OCI-LY1 (cell line): Measurements from ENCODE around the gene TTC8.

Experiments
- H2AFZ ChIP-seq: fragments of 200-600 bp; sonication (generic), shearing (Covaris generic); 2 replicates; pipeline ENCODE4 v1.6.0; 2014; ENCODE audit warnings: antibody characterized with exemption, mild to moderate bottlenecking, low read length
- H3F3A ChIP-seq: fragments of 200-600 bp; sonication (generic), shearing (Covaris generic); 2 replicates; pipeline ENCODE4 v1.6.0; 2014; ENCODE audit warnings: mild to moderate bottlenecking, antibody characterized with exemption, low read length, moderate library complexity; ENCODE audit not compliant: insufficient read depth
- H3K27ac ChIP-seq: fragments of 200-600 bp; sonication (generic); 2 replicates; pipeline ENCODE4 v1.5.1; 2014; ENCODE audit warnings: low read length, mixed run types, mild to moderate bottlenecking, low read depth; ENCODE audit not compliant: poor library complexity, severe bottlenecking
- H3K27me3 ChIP-seq: fragments of 200-600 bp; sonication (generic); 2 replicates; pipeline ENCODE4 v1.6.0; 2014; ENCODE audit warnings: antibody characterized with exemption, mild to moderate bottlenecking, low read length, moderate library complexity; ENCODE audit not compliant: insufficient read depth
- H3K36me3 ChIP-seq: fragments of 200-600 bp; sonication (generic); 2 replicates; pipeline ENCODE4 v1.6.1; 2014; ENCODE audit warnings: mild to moderate bottlenecking, antibody characterized with exemption, low read length, moderate library complexity, mixed read lengths; ENCODE audit not compliant: insufficient read depth
- H3K4me1 ChIP-seq: fragments of 200-600 bp; sonication (generic); 2 replicates; pipeline ENCODE4 v1.5.1; 2014; ENCODE audit warnings: mild to moderate bottlenecking, low read length, moderate library complexity; ENCODE audit not compliant: insufficient read depth, severe bottlenecking
- H3K4me2 ChIP-seq: fragments of 200-600 bp; sonication (generic), shearing (Covaris generic); 2 replicates; pipeline ENCODE4 v1.6.1; 2014; ENCODE audit warnings: low read length
- H3K4me3 ChIP-seq: fragments of 200-600 bp; sonication (generic); 2 replicates; pipeline ENCODE4 v1.5.1; 2014; ENCODE audit warnings: low read length, low read depth, mild to moderate bottlenecking, mixed read lengths; ENCODE audit not compliant: poor library complexity, severe bottlenecking
- H3K79me2 ChIP-seq: fragments of 200-600 bp; shearing (Covaris generic); 2 replicates; pipeline ENCODE4 v1.6.1; 2016; ENCODE audit warnings: mixed run types, low read length, mixed read lengths; ENCODE audit not compliant: insufficient read depth
- H3K9ac ChIP-seq: fragments of 200-600 bp; sonication (generic), shearing (Covaris generic); 2 replicates; pipeline ENCODE4 v1.6.1; 2014; ENCODE audit warnings: mild to moderate bottlenecking, low read length, mixed read lengths
- H3K9me2 ChIP-seq: fragments of 200-600 bp; sonication (generic), shearing (Covaris generic); 2 replicates; pipeline ENCODE4 v1.6.1; 2014; ENCODE audit warnings: low read depth, mild to moderate bottlenecking, low read length, mixed read lengths
- H3K9me3 ChIP-seq: fragments of 200-600 bp; shearing (Covaris generic); 2 replicates; pipeline ENCODE4 v1.6.1; 2014; ENCODE audit warnings: low read length, mixed read lengths
- H4K20me1 ChIP-seq: fragments of 200-600 bp; sonication (generic), shearing (Covaris generic); 2 replicates; pipeline ENCODE4 v1.6.0; 2016; ENCODE audit warnings: mild to moderate bottlenecking, low read length; ENCODE audit not compliant: insufficient read depth
- CTCF ChIP-seq: fragments of 200-600 bp; sonication (generic), shearing (Covaris generic); IDR thresholded peaks from 2 replicates; pipeline ENCODE4 v1.5.1; 2017; ENCODE audit warnings: mild to moderate bottlenecking, antibody characterized with exemption, low read length, moderate library complexity, mixed read lengths
- EZH2 ChIP-seq: fragments of 200-600 bp; sonication (generic), shearing (Covaris generic); IDR thresholded peaks from 2 replicates; pipeline ENCODE4 v1.8.0; 2017; ENCODE audit warnings: borderline replicate concordance, mixed run types, mild to moderate bottlenecking, antibody characterized with exemption, low read length, moderate library complexity, mixed read lengths

Gene TTC8

GRCh38 chr14:88821888-88822287, 2.6 kb upstream of the TTC8 start:
- H3K4me1 ChIP-seq, result peaks cover 10% of the 10 kb centered on the region
- no peak overlapping the region for H2AFZ ChIP-seq
- H4K20me1 ChIP-seq, result no peaks in the 10 kb centered on the region
- H3K36me3 ChIP-seq, result no peaks in the 10 kb centered on the region
- TF ChIP-seq EZH2, result no peak
- TF ChIP-seq CTCF, result no peak
- no peaks in the 10 kb centered on the region for H3K9me2 ChIP-seq
- no peak overlapping the region for H3K27ac ChIP-seq
- no peaks in the 10 kb centered on the region for H3K79me2 ChIP-seq
- no peak overlapping the region for H3K9ac ChIP-seq
- no peak overlapping the region for H3K4me3 ChIP-seq
- no peaks in the 10 kb centered on the region for H3K27me3 ChIP-seq
- H3K4me2 ChIP-seq, result no peak overlapping the region
- no peaks in the 10 kb centered on the region for H3K9me3 ChIP-seq
- no peaks in the 10 kb centered on the region for H3F3A ChIP-seq

GRCh38 chr14:88823968-88824313, 510 bp upstream of the TTC8 start:
- no peaks in the 10 kb centered on the region for H3K27me3 ChIP-seq
- H3F3A ChIP-seq, result no peaks in the 10 kb centered on the region
- H3K9me3 ChIP-seq, result no peaks in the 10 kb centered on the region
- H3K27ac ChIP-seq, result no peak overlapping the region
- TF ChIP-seq EZH2, result no peak
- TF ChIP-seq CTCF, result no peak
- peak overlapping the region; percentile 65; the same call in 1 of the 2 replicates for H3K9ac ChIP-seq
- peak overlapping the region; percentile 96; the same call in 1 of the 2 replicates for H2AFZ ChIP-seq
- H3K4me3 ChIP-seq, result peak overlapping the region; percentile 69
- peaks cover 10% of the 10 kb centered on the region for H3K4me1 ChIP-seq
- H3K9me2 ChIP-seq, result no peaks in the 10 kb centered on the region
- H3K36me3 ChIP-seq, result no peaks in the 10 kb centered on the region
- no peaks in the 10 kb centered on the region for H3K79me2 ChIP-seq
- H4K20me1 ChIP-seq, result no peaks in the 10 kb centered on the region
- H3K4me2 ChIP-seq, result peak overlapping the region; percentile 87

- H3K79me2 ChIP-seq, result no peaks in the 10 kb centered on the region
- H2AFZ ChIP-seq, result 0 out of 2 replicates have a peak overlapping the region, but pooled peaks have one; percentile 8
- H3K27ac ChIP-seq, result no peak overlapping the region
Measured at GRCh38 chr14:88825078-88825458, 617 bp downstream of the TTC8 start.

More at GRCh38 chr14:88825078-88825458, 617 bp downstream of the TTC8 start:
- Histone ChIP-seq H3K9me2 (no peaks in the 10 kb centered on the region), H3K36me3 (no peaks in the 10 kb centered on the region), H4K20me1 (no peaks in the 10 kb centered on the region), H3K27me3 (no peaks in the 10 kb centered on the region), H3K4me3 (peak overlapping the region; percentile 69), H3K9me3 (no peaks in the 10 kb centered on the region), H3K4me1 (peaks cover 10% of the 10 kb centered on the region), H3F3A (no peaks in the 10 kb centered on the region), H3K4me2 (peak overlapping the region; percentile 87), H3K9ac (peak overlapping the region; percentile 65)
- TF ChIP-seq EZH2 (no peak), CTCF (no peak)
